ENCODE results near the gene LYZL1.

The LYZL1 gene

GRCh38 chr10:29265210-29265768 lies 23.6 kb upstream of the LYZL1 start:
- no peaks in the 10 kb centered on the region for H4K20me1 ChIP-seq (ENCODE audit: insufficient read depth, low read length)
- H3K9ac ChIP-seq (ENCODE audit: low read length) = no peak overlapping the region
- no peak overlapping the region for H2AFZ ChIP-seq (ENCODE audit: low read length)
- TF ChIP-seq CTCF (IDR thresholded peaks at IDR 0.05; ENCODE audit: low read length) = no peak
- TF ChIP-seq EZH2 (IDR thresholded peaks at IDR 0.05; ENCODE audit: borderline replicate concordance, low read length) = no peak
- H3K9me2 ChIP-seq (ENCODE audit: low read depth, low read length) = no peaks in the 10 kb centered on the region
- no peaks in the 10 kb centered on the region for H3K36me3 ChIP-seq (ENCODE audit: insufficient read depth, low read length)
- no peaks in the 10 kb centered on the region for H3K79me2 ChIP-seq (ENCODE audit: insufficient read depth, low read length)
- no peaks in the 10 kb centered on the region for H3F3A ChIP-seq (ENCODE audit: insufficient read depth, low read length)
- H3K4me2 ChIP-seq (ENCODE audit: low read length) = no peak overlapping the region
- no peaks in the 10 kb centered on the region for H3K4me1 ChIP-seq (ENCODE audit: insufficient read depth, low read length, severe bottlenecking)
- H3K27me3 ChIP-seq (ENCODE audit: insufficient read depth, low read length) = no peaks in the 10 kb centered on the region
- H3K27ac ChIP-seq (ENCODE audit: low read depth, low read length, poor library complexity, severe bottlenecking) = no peak overlapping the region
- no peaks in the 10 kb centered on the region for H3K9me3 ChIP-seq (ENCODE audit: low read length)
- no peak overlapping the region for H3K4me3 ChIP-seq (ENCODE audit: low read depth, low read length, poor library complexity, severe bottlenecking)

DNA sequence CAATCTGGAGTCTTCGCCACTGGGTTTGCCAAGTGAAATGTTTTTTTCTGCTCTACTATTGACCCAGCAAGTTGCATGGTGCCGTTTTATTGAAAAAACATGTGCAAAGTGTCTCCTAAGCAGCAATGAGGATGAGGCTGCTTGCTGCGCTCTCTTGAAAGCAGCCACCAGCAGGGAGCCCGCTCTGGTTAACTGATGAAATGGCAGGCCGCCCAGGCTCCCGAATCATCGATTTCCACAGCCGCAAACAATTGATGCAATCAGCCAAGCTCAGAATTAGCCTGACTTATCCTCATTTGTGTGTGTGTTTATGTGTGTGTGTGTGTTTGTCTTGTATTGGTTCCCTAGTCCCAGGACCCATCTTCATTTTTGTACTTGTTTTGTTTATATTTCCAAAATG lies 22.2 kb upstream of the LYZL1 start:
- Histone ChIP-seq H3F3A (ENCODE audit: insufficient read depth, low read length) (no peaks in the 10 kb centered on the region), H3K4me3 (ENCODE audit: low read depth, low read length, poor library complexity, severe bottlenecking) (no peak overlapping the region), H2AFZ (ENCODE audit: low read length) (no peak overlapping the region), H3K9me3 (ENCODE audit: low read length) (no peaks in the 10 kb centered on the region), H3K4me2 (ENCODE audit: low read length) (no peak overlapping the region), H3K4me1 (ENCODE audit: insufficient read depth, low read length, severe bottlenecking) (no peaks in the 10 kb centered on the region), H3K79me2 (ENCODE audit: insufficient read depth, low read length) (no peaks in the 10 kb centered on the region), H3K9ac (ENCODE audit: low read length) (no peak overlapping the region), H3K27ac (ENCODE audit: low read depth, low read length, poor library complexity, severe bottlenecking) (no peak overlapping the region), H3K36me3 (ENCODE audit: insufficient read depth, low read length) (no peaks in the 10 kb centered on the region), H4K20me1 (ENCODE audit: insufficient read depth, low read length) (no peaks in the 10 kb centered on the region), H3K9me2 (ENCODE audit: low read depth, low read length) (no peaks in the 10 kb centered on the region), H3K27me3 (ENCODE audit: insufficient read depth, low read length) (no peaks in the 10 kb centered on the region)
- TF ChIP-seq CTCF (IDR thresholded peaks at IDR 0.05; ENCODE audit: low read length) = no peak
- no peak for TF ChIP-seq EZH2 (IDR thresholded peaks at IDR 0.05; ENCODE audit: borderline replicate concordance, low read length)

GRCh38 chr10:29268011-29268410 lies 20.9 kb upstream of the LYZL1 start:
- H4K20me1 ChIP-seq (ENCODE audit: insufficient read depth, low read length) = no peaks in the 10 kb centered on the region
- H3K36me3 ChIP-seq (ENCODE audit: insufficient read depth, low read length) = no peaks in the 10 kb centered on the region
- H3K9me2 ChIP-seq (ENCODE audit: low read depth, low read length) = no peaks in the 10 kb centered on the region
- no peaks in the 10 kb centered on the region for H3F3A ChIP-seq (ENCODE audit: insufficient read depth, low read length)
- no peak overlapping the region for H3K4me3 ChIP-seq (ENCODE audit: low read depth, low read length, poor library complexity, severe bottlenecking)
- no peak overlapping the region for H3K27ac ChIP-seq (ENCODE audit: low read depth, low read length, poor library complexity, severe bottlenecking)
- H3K4me2 ChIP-seq (ENCODE audit: low read length) = no peak overlapping the region
- no peaks in the 10 kb centered on the region for H3K27me3 ChIP-seq (ENCODE audit: insufficient read depth, low read length)
- no peak overlapping the region for H2AFZ ChIP-seq (ENCODE audit: low read length)
- H3K9ac ChIP-seq (ENCODE audit: low read length) = no peak overlapping the region
- no peaks in the 10 kb centered on the region for H3K79me2 ChIP-seq (ENCODE audit: insufficient read depth, low read length)
- H3K4me1 ChIP-seq (ENCODE audit: insufficient read depth, low read length, severe bottlenecking) = no peaks in the 10 kb centered on the region
- no peaks in the 10 kb centered on the region for H3K9me3 ChIP-seq (ENCODE audit: low read length)
- TF ChIP-seq CTCF (IDR thresholded peaks at IDR 0.05; ENCODE audit: low read length) (no peak), EZH2 (IDR thresholded peaks at IDR 0.05; ENCODE audit: borderline replicate concordance, low read length) (no peak)
